HUES6 (cell line): ENCODE measurements around the gene CIPC.

ENCODE experiments used
- H3K27ac ChIP-seq: 2 replicates; pipeline ENCODE4 v1.7.0; 2013; ENCODE audit warnings: low read depth, mild to moderate bottlenecking, low read length, inconsistent platforms
- H3K27me3 ChIP-seq: 2 replicates; pipeline ENCODE4 v1.6.1; 2013; ENCODE audit warnings: low read length; ENCODE audit not compliant: control insufficient read depth, insufficient read depth
- H3K36me3 ChIP-seq: 2 replicates; pipeline ENCODE4 v1.6.1; 2013; ENCODE audit warnings: low read length; ENCODE audit not compliant: control insufficient read depth, insufficient read depth
- H3K4me1 ChIP-seq: 2 replicates; pipeline ENCODE4 v1.6.1; 2013; ENCODE audit warnings: low read length; ENCODE audit not compliant: control insufficient read depth, insufficient read depth
- H3K4me3 ChIP-seq: 2 replicates; pipeline ENCODE4 v1.5.1; 2013; ENCODE audit warnings: low read depth, low read length
- H3K9ac ChIP-seq: one replicate; pipeline ENCODE4 v1.6.1; 2013; ENCODE audit warnings: mild to moderate bottlenecking, low read length
- H3K9me3 ChIP-seq: 2 replicates; pipeline ENCODE4 v1.6.1; 2013; ENCODE audit warnings: low read depth, low read length; ENCODE audit not compliant: control insufficient read depth, insufficient read depth

Gene CIPC, protein sequence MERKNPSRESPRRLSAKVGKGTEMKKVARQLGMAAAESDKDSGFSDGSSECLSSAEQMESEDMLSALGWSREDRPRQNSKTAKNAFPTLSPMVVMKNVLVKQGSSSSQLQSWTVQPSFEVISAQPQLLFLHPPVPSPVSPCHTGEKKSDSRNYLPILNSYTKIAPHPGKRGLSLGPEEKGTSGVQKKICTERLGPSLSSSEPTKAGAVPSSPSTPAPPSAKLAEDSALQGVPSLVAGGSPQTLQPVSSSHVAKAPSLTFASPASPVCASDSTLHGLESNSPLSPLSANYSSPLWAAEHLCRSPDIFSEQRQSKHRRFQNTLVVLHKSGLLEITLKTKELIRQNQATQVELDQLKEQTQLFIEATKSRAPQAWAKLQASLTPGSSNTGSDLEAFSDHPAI

DNA sequence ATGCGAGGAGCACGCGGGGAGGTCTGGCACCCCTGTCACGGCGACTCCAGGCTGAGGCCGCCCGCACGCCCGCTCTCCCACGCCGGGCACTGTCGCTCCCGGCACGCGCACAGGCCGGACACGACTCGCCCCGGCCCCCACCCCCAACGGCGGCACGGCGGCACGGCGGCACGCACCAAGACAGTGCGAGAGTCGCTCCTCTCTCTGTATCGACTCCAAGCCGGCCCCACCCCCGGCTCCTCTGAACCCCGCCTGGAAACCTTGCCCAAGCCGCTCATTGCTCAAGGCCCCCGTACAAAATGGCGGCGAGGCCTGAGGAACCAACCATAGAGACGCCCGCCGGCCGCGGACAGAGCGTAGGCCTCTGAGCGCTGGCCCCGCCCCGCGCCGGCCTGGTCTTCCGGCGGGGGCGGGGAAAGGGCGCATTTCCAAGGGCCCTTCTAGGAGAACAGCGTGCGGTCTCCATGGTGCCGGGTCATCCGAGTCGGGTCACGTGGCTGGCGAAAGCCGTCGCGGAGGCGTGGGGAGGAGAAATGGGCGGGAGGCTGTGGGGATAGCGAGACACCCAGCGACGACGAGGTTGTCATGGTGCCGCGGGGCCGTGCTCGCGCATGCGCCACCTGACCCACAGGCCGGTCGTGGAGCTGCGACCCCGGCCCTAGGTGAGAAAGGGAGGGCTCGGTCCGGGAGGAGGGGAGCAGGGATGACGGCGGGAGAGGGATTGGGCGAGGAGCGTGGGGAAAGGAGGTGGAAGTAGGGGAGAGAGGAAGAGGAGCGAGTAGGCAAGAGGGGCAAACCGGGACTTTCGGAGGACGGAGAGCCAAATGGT is at the start of gene CIPC:
Gene CIPC, plus strand, starts transcription at position 559 of the 829 bp plus-strand sequence. CDS start 7,451 bp downstream, outside the sequence.
- Histone ChIP-seq H3K27me3 (no peaks in the 10 kb centered on the region), H3K9ac (peak within 1 kb of the TSS; percentile 87), H3K36me3 (no peaks in the 10 kb centered on the region), H3K4me3 (peak within 1 kb of the TSS; percentile 98), H3K27ac (peak within 1 kb of the TSS; percentile 75), H3K4me1 (peaks cover 16% of the 10 kb centered on the region), H3K9me3 (no peaks in the 10 kb centered on the region)

DNA sequence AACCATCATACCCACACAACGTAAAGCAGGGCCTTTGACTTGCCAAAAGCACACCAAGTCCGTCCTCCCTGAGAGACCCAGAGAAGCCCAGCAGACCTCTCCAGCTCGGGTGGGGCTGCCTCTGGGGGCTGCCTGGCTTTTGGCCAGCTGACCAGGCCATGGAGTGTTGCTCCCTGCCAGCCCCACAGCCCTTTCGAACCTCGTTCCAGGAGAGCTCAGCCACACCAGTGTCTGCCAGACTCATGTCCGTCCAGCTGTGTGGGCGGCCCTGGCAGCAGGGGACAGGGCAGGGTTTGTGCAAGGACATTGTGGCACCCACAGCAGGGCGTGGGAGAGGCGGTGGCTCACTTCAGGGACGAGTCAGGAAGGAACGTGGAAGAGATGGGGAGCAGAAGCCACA is 46.9 kb upstream of the CIPC start:
- Histone ChIP-seq H3K36me3 (no peaks in the 10 kb centered on the region), H3K9ac (no peak overlapping the region), H3K4me1 (peaks cover 15% of the 10 kb centered on the region; the same call in 1 of the 2 replicates), H3K9me3 (peaks cover 3% of the 10 kb centered on the region), H3K27me3 (no peaks in the 10 kb centered on the region), H3K4me3 (no peak overlapping the region), H3K27ac (no peak overlapping the region)

DNA sequence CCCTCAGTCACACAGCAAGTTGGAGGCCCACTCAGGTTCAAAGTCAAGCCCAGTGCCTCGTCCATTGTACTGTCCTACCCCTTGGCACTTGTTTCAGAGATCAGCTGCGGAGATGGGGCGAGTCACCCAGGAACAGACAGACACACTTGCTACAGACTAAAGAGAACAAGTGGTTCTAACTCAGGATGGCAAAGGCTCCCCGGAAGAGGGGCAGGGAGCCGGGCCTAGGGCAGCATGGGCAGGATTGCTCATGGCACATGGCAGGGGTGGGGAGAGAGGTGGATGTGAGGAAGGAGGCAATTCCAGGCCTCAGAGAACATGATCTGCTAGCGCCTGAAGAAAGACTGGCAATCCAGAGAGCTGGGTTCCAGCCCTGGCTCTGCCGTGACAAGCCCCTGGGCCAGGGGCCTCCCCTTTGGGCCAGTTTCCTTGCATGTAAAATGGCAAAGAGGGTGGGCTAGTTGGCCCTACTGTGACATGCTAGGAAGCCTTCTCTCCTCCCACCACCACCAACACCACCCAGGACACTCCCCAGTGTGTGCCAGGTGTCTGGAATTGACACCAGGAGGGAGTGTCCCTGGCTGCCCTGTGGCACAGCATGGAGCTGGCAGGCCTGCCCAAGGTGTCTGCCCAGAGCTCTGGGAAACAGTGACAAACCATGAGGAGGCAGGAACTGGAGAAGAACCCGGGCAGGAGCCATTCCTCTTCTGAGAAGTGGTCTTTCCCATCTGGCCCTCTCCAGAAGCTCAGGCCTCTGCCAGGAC is 45.6 kb upstream of the CIPC start:
- Histone ChIP-seq H3K9me3 (peaks cover 6% of the 10 kb centered on the region), H3K36me3 (no peaks in the 10 kb centered on the region), H3K9ac (no peak overlapping the region), H3K4me1 (peaks cover 15% of the 10 kb centered on the region; the same call in 1 of the 2 replicates), H3K27ac (no peak overlapping the region), H3K27me3 (no peaks in the 10 kb centered on the region), H3K4me3 (no peak overlapping the region)

DNA sequence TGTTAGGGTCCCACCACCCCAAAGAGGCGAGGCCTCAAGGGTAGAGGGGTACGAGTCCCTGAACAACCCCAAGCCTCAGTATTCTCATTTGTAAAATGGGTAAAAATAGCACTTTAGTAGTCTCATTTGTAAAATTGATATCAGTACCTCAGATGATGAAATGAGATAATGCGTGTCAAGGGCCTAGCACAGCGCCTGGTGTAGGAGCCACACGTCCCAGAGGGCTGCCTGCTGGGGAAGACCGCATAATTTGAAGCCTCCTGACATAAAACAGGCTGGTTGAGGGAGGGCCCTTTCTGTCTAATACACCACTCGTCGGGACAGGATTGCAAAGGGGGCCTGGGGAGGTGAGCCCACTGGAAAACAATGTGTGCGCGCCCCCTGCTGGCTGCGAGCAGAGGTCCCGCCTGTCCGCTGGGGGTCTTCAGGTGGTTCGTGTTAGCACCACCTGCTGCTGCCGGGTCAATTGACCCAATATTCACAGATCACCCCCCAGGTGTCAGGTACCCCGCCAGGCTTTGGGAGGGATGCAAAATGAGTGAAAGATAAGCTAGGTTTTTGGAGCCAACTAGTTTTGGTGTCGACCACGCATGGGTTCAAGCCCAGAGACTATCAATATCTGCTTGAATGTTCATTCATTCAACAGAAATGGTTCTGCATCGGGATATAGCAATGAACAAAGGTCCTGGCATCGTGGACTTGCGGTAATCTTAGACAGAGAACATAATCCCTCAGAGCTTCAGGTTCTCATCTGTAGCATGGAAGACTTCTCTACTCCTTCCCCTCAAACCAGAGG is 44.8 kb upstream of the CIPC start:
- Histone ChIP-seq H3K36me3 (no peaks in the 10 kb centered on the region), H3K9me3 (peaks cover 6% of the 10 kb centered on the region), H3K4me1 (peaks cover 15% of the 10 kb centered on the region; the same call in 1 of the 2 replicates), H3K4me3 (no peak overlapping the region), H3K27ac (no peak overlapping the region), H3K9ac (no peak overlapping the region), H3K27me3 (no peaks in the 10 kb centered on the region)

DNA sequence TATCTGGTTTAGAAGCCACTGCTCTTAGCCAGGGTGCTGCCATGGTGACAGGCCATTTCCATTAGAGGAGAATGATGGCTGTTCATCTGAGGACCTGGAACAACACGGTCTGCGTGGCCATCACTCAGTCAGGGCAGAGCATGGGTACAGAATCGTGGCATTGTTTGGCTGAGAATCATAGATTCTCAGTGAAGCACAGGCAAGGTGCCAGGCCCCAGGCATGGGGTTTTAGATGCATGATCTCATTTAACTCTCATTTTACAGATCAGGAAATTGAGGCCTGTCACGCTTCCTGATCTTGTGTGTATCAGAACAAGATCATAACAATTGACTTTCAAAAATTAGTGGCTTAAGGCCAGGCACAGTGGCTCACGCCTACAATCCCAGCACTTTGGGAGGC is 42.8 kb upstream of the CIPC start:
- Histone ChIP-seq H3K27me3 (no peaks in the 10 kb centered on the region), H3K9ac (no peak overlapping the region), H3K27ac (no peak overlapping the region), H3K4me3 (no peak overlapping the region), H3K4me1 (peaks cover 26% of the 10 kb centered on the region), H3K36me3 (no peaks in the 10 kb centered on the region), H3K9me3 (peaks cover 6% of the 10 kb centered on the region)

DNA sequence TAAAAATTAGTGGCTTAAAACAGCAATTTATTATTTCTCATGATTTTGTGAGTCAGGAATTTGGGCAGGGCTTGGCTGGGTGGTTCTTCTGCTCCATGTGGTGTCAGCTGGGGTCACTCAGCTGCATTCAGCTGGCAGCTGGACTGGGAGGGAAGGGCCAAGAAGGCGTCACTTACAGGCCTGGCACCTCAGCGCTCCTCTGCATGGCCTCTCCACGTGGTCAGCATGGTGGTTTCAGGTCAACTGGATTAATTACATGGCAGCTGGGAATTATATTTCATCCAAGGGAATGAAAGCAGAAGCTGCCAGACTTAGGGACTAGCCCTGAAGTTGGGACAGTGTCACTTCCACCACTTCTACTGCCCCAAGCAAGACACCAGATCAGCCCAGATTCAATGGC is 42.1 kb upstream of the CIPC start:
- no peaks in the 10 kb centered on the region for H3K27me3 ChIP-seq

DNA sequence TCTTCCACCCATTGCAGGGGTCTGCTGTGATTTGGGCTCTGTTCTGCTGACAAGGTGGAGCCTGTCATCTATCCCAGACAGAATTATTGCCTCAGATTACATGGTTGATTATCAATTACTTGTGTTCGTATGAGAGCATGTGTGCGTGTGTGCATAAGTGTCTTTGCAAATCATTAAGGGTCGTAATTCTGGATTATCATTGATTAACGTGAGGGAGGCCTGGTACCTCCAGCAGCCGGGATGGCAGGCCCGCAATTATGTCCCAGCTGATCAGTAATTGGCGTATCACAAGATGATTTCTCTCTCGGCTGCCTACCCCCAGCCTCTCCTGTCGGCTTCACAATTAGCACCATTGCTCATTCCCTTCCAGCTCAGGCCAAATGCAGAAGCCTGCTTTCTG is 39.9 kb upstream of the CIPC start:
- Histone ChIP-seq H3K27ac (no peak overlapping the region), H3K9ac (no peak overlapping the region), H3K27me3 (no peaks in the 10 kb centered on the region), H3K4me1 (peaks cover 14% of the 10 kb centered on the region), H3K4me3 (no peak overlapping the region), H3K9me3 (peaks cover 6% of the 10 kb centered on the region), H3K36me3 (no peaks in the 10 kb centered on the region)

More for the DNA sequence above, 42.1 kb upstream of the CIPC start:
- Histone ChIP-seq H3K9ac (no peak overlapping the region), H3K36me3 (no peaks in the 10 kb centered on the region), H3K4me1 (peaks cover 25% of the 10 kb centered on the region), H3K9me3 (peaks cover 6% of the 10 kb centered on the region), H3K27ac (no peak overlapping the region), H3K4me3 (no peak overlapping the region)

DNA sequence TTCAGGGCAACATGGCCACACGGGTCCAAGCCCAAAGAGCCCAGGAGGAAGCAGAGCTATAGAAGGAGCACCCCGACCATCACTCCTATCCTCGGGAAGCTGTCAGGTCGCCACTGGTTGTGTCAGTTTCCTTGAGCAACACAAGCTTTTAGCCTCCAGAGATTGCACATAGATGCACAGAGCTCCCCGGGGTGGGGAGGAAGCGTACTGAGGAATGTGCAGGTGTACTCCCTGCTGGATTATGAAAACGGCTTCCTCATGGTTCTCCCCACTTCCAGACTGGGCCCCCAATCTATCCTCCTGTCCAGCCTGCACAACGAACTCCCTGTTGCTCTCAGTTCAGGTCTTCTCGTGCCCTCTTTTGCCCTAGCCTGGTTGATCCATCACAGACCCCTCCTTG is 39.3 kb upstream of the CIPC start:
- H3K9ac ChIP-seq, result no peak overlapping the region
- H3K9me3 ChIP-seq, result peaks cover 6% of the 10 kb centered on the region

DNA sequence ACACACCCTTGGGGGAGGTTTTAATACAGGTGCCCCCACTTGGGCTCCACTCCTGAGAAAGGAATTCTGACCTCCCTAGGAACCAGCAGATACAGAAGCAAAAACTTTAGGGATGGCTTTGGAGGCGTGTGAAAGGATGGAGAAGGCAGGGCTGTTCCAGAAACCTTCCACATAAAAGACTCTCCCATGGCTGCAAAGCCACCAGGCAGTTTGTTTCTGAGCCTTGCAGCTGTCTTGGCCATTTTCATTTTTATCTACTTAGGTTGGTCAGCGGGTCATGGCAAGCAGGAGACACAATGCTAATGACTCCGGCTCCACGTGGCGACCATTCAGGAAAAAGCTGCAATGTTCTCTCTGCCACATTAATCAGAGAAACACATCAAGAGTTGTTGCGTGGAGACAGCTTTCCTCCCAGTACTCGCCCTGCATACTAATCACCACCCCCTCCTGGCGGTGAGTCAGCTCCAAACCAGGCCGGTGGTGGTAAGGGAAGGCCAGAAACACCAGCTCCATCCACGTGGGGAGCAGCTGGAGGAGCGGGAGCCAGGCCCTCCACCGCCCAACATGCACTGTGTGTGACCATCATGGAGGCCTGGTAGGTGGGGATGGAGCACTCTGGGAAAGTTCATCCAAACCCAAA is 38.7 kb upstream of the CIPC start:
- no peak overlapping the region for H3K9ac ChIP-seq
- peaks cover 6% of the 10 kb centered on the region for H3K9me3 ChIP-seq
- H3K4me1 ChIP-seq, result peaks cover 14% of the 10 kb centered on the region
- H3K4me3 ChIP-seq, result no peak overlapping the region
- no peaks in the 10 kb centered on the region for H3K27me3 ChIP-seq
- H3K27ac ChIP-seq, result no peak overlapping the region
- no peaks in the 10 kb centered on the region for H3K36me3 ChIP-seq

More for the DNA sequence above, 39.3 kb upstream of the CIPC start:
- Histone ChIP-seq H3K36me3 (no peaks in the 10 kb centered on the region), H3K4me3 (no peak overlapping the region), H3K27ac (no peak overlapping the region), H3K27me3 (no peaks in the 10 kb centered on the region), H3K4me1 (peaks cover 14% of the 10 kb centered on the region)
